Measurements from ENCODE around the gene CAMTA1. TPM values are rescaled to one million over a fixed set of nuclear protein-coding genes. Genes with fewer than 3 reads are reported as not detected.

Gene CAMTA1
- total and polyA plus RNA-seq, 9 of the 15 experiments (the other 6 are each of a cell fraction or from before 2014, with no cell fraction given), result 43.9 to 161 (median 65.9) TPM

GRCh38 chr1:7743346-7743745 lies 958.1 kb downstream of the CAMTA1 start (continued):
- TF ChIP-seq, protein P1, sequence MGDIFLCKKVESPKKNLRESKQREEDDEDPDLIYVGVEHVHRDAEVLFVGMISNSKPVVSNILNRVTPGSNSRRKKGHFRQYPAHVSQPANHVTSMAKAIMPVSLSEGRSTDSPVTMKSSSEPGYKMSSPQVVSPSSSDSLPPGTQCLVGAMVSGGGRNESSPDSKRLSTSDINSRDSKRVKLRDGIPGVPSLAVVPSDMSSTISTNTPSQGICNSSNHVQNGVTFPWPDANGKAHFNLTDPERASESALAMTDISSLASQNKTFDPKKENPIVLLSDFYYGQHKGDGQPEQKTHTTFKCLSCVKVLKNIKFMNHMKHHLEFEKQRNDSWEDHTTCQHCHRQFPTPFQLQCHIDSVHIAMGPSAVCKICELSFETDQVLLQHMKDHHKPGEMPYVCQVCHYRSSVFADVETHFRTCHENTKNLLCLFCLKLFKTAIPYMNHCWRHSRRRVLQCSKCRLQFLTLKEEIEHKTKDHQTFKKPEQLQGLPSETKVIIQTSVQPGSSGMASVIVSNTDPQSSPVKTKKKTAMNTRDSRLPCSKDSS (IDR thresholded peaks at IDR 0.05; ENCODE audit: low read depth, partially characterized antibody), result no peak
- TF ChIP-seq, protein P2, sequence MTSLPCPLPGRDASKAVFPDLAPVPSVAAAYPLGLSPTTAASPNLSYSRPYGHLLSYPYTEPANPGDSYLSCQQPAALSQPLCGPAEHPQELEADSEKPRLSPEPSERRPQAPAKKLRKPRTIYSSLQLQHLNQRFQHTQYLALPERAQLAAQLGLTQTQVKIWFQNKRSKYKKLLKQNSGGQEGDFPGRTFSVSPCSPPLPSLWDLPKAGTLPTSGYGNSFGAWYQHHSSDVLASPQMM (CRISPR knock-in tag; IDR thresholded peaks at IDR 0.05), result no peak
- no peak for TF ChIP-seq RFX7 (CRISPR knock-in tag; IDR thresholded peaks at IDR 0.05)
- no peak for TF ChIP-seq CAMTA2 (CRISPR knock-in tag; conservative IDR thresholded peaks at IDR 0.05)
- TF ChIP-seq BRF1 (IDR thresholded peaks at IDR 0.05; ENCODE audit: borderline replicate concordance, extremely low read depth, insufficient read length), result no peak
- no peak for TF ChIP-seq RBM34 (IDR thresholded peaks at IDR 0.05; ENCODE audit: borderline replicate concordance, insufficient read depth, low read length)

DNA sequence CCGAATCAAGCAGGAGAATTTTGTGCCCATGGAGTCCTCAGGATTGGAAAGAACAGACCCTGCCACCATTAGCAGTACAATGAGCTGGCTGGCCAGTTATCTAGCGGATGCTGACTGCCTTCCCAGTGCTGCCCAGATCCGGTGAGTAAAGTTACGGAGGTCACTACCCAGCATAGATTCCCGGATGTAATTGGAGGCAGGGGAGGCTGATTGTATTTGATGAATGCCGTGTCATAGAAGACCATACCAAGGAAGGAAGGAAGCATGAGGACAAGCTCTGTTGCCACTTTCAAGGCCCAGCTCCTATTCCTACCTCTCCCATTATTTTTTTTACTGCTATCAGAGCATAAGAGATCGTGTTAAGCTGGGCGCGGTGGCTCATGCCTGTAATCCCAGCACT lies 959.6 kb downstream of the CAMTA1 start:
- no peak for ATAC-seq
- no peaks in the 10 kb centered on the region for H3K79me2 ChIP-seq (ENCODE audit: control insufficient read depth, insufficient read depth, low read length)
- no peak overlapping the region for H3K27ac ChIP-seq (ENCODE audit: extremely low read depth, low read depth, low read length)
- intact Hi-C loops (cut with micrococcal nuclease), result no loop called here
- no peak overlapping the region for H3K4me2 ChIP-seq (ENCODE audit: insufficient read depth, low read length)
- no peak for FAIRE-seq
- no peaks in the 10 kb centered on the region for H3K36me3 ChIP-seq (ENCODE audit: control insufficient read depth, insufficient read depth, low read length)
- H3K4me3 ChIP-seq, result no peak overlapping the region
- H3K27me3 ChIP-seq (ENCODE audit: control insufficient read depth in 2 of 2, insufficient read depth in 2 of 2, low read length in 2 of 2), result peaks cover 34 to 44% of the 10 kb centered on the region in 2 experiments
- CTCF ChIA-PET (ENCODE audit: low intra/inter-chr PET ratio), result no interaction called here
- no TSS peak for BruUV-seq (replicated peaks)
- no peaks in the 10 kb centered on the region for H3K4me1 ChIP-seq (replicated peaks in 1 of 2; ENCODE audit: control insufficient read depth in 2 of 2, insufficient read depth in 2 of 2, low read length in 2 of 2)
- no peak overlapping the region for H2AFZ ChIP-seq (ENCODE audit: low read depth, low read length)
- H3K9ac ChIP-seq (ENCODE audit: insufficient read depth in 1 of 2, low read depth in 2 of 2, low read length in 2 of 2), result no peak overlapping the region
- H3K9me1 ChIP-seq (ENCODE audit: control insufficient read depth, insufficient read depth, low read length), result no peaks in the 10 kb centered on the region
- TF ChIP-seq ILK (tag; IDR thresholded peaks at IDR 0.05; ENCODE audit: borderline replicate concordance, low read depth) (no peak), ASH1L (IDR thresholded peaks at IDR 0.05; ENCODE audit: borderline replicate concordance, low read depth, partially characterized antibody) (no peak), ZNF232 (CRISPR knock-in tag; IDR thresholded peaks at IDR 0.05) (no peak), CHD2 (IDR thresholded peaks at IDR 0.05; ENCODE audit: low read depth, low read length) (no peak)
- TF ChIP-seq, protein P3, sequence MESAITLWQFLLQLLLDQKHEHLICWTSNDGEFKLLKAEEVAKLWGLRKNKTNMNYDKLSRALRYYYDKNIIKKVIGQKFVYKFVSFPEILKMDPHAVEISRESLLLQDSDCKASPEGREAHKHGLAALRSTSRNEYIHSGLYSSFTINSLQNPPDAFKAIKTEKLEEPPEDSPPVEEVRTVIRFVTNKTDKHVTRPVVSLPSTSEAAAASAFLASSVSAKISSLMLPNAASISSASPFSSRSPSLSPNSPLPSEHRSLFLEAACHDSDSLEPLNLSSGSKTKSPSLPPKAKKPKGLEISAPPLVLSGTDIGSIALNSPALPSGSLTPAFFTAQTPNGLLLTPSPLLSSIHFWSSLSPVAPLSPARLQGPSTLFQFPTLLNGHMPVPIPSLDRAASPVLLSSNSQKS (CRISPR knock-in tag; IDR thresholded peaks at IDR 0.05), result no peak
- H4K20me1 ChIP-seq (replicated peaks; ENCODE audit: control insufficient read depth, insufficient read depth, low read length), result no peaks in the 10 kb centered on the region
- POLR2A ChIA-PET, result no interaction called here
- 5% methylated on average over 9 of the region's 9 CpGs for WGBS (ENCODE audit: insufficient coverage, low coverage, missing lambda C conversion rate)
- H3K9me3 ChIP-seq (replicated peaks; ENCODE audit: control insufficient read depth, insufficient read depth, low read depth, low read length), result no peaks in the 10 kb centered on the region
- no peak for DNase-seq (ENCODE audit: extremely low read depth in 1 of 4, low spot score in 3 of 4)
- in situ Hi-C loops (cut with MboI), result no loop called here
